Mononuclear cell (primary cell): ENCODE data around the gene SEC24B. TPM values are rescaled to one million over a fixed set of nuclear protein-coding genes. Genes with fewer than 3 reads are reported as not detected.
"Not testable (repeated sequence)": the region's sequence is repeated elsewhere in the genome, so short reads cannot be mapped to it uniquely, and the experiment has no call there.

Source experiments
- H3K27me3 ChIP-seq: 2 replicates; pipeline ENCODE4 v1.6.0; 2011; ENCODE audit warnings: low read length, control low read depth; ENCODE audit not compliant: insufficient read depth
- H3K4me1 ChIP-seq: 2 replicates; pipeline ENCODE4 v1.5.1; 2011; ENCODE audit warnings: mild to moderate bottlenecking, low read length, control low read depth; ENCODE audit not compliant: insufficient read depth
- H3K4me3 ChIP-seq: 2 replicates; pipeline ENCODE4 v1.5.1; 2011; ENCODE audit warnings: mild to moderate bottlenecking, low read length, moderate library complexity
- H3K9me3 ChIP-seq: 2 replicates; pipeline ENCODE4 v1.5.1; 2011; ENCODE audit warnings: low read depth, mild to moderate bottlenecking, control low read depth, low read length
- total RNA-seq: library from RNA; depleted of rRNA; stranded (reverse); fragments of >200 nt; gene quantifications from one replicate; pipeline ENCODE4 v1.2.3, GENCODE V29; 2012

Gene SEC24B
- total RNA-seq, 1 donor: 40.0 TPM

GRCh38 chr4:109511414-109511813 lies 77.8 kb downstream of the SEC24B start:
- no peaks in the 10 kb centered on the region for H3K9me3 ChIP-seq
- no peaks in the 10 kb centered on the region for H3K4me1 ChIP-seq
- H3K4me3 ChIP-seq: no peak overlapping the region
- no peaks in the 10 kb centered on the region for H3K27me3 ChIP-seq

- not testable (repeated sequence) for H3K4me3 ChIP-seq, H3K4me1 ChIP-seq, H3K9me3 ChIP-seq, H3K27me3 ChIP-seq
These were observed 79.8 kb downstream of the SEC24B start for GRCh38 chr4:109513368-109513767.

GRCh38 chr4:109532182-109532581 lies 98.6 kb downstream of the SEC24B start:
- Histone ChIP-seq H3K27me3 (no peaks in the 10 kb centered on the region), H3K4me3 (no peak overlapping the region), H3K4me1 (no peaks in the 10 kb centered on the region), H3K9me3 (no peaks in the 10 kb centered on the region)

- H3K27me3 ChIP-seq: no peaks in the 10 kb centered on the region
- no peak overlapping the region for H3K4me3 ChIP-seq
- H3K4me1 ChIP-seq: peaks cover 16% of the 10 kb centered on the region
- H3K9me3 ChIP-seq: no peaks in the 10 kb centered on the region
These were observed 111.8 kb downstream of the SEC24B start for GRCh38 chr4:109545401-109545800.

- no peak overlapping the region for H3K4me3 ChIP-seq
- no peaks in the 10 kb centered on the region for H3K9me3 ChIP-seq
- no peaks in the 10 kb centered on the region for H3K27me3 ChIP-seq
- peaks cover 16% of the 10 kb centered on the region for H3K4me1 ChIP-seq
These were observed 113.8 kb downstream of the SEC24B start for GRCh38 chr4:109547394-109547793.

- H3K4me3 ChIP-seq: no peak overlapping the region
- peaks cover 16% of the 10 kb centered on the region for H3K4me1 ChIP-seq
These were observed 115.0 kb downstream of the SEC24B start for GRCh38 chr4:109548655-109549054.

GRCh38 chr4:109552237-109552636 lies 118.6 kb downstream of the SEC24B start:
- Histone ChIP-seq H3K4me3 (no peak overlapping the region), H3K4me1 (peaks cover 16% of the 10 kb centered on the region), H3K27me3 (no peaks in the 10 kb centered on the region), H3K9me3 (no peaks in the 10 kb centered on the region)

More at GRCh38 chr4:109548655-109549054, 115.0 kb downstream of the SEC24B start:
- Histone ChIP-seq H3K27me3 (no peaks in the 10 kb centered on the region), H3K9me3 (no peaks in the 10 kb centered on the region)

GRCh38 chr4:109553130-109553529 lies 119.5 kb downstream of the SEC24B start:
- Histone ChIP-seq H3K4me3 (no peak overlapping the region), H3K4me1 (peaks cover 11% of the 10 kb centered on the region), H3K9me3 (no peaks in the 10 kb centered on the region), H3K27me3 (no peaks in the 10 kb centered on the region)

GRCh38 chr4:109554971-109555370 lies 121.4 kb downstream of the SEC24B start:
- H3K4me3 ChIP-seq: no peak overlapping the region
- peaks cover 13% of the 10 kb centered on the region for H3K4me1 ChIP-seq
- H3K9me3 ChIP-seq: no peaks in the 10 kb centered on the region
- H3K27me3 ChIP-seq: no peaks in the 10 kb centered on the region

GRCh38 chr4:109557433-109557832 lies 123.8 kb downstream of the SEC24B start:
- Histone ChIP-seq H3K4me1 (peaks cover 23% of the 10 kb centered on the region), H3K9me3 (no peaks in the 10 kb centered on the region), H3K27me3 (no peaks in the 10 kb centered on the region), H3K4me3 (no peak overlapping the region)

- H3K4me3 ChIP-seq, H3K9me3 ChIP-seq, H3K27me3 ChIP-seq: not testable (repeated sequence)
- H3K4me1 ChIP-seq: peaks cover 29% of the 10 kb centered on the region
These were observed 124.5 kb downstream of the SEC24B start for GRCh38 chr4:109558095-109558494.

GRCh38 chr4:109559625-109559982 lies 126.0 kb downstream of the SEC24B start:
- Histone ChIP-seq H3K4me3 (peak overlapping the region; percentile 86), H3K9me3 (no peaks in the 10 kb centered on the region), H3K27me3 (no peaks in the 10 kb centered on the region), H3K4me1 (peaks cover 32% of the 10 kb centered on the region)

- Histone ChIP-seq H3K27me3 (no peaks in the 10 kb centered on the region), H3K4me1 (peaks cover 32% of the 10 kb centered on the region), H3K9me3 (no peaks in the 10 kb centered on the region), H3K4me3 (peak within 1 kb of the TSS; percentile 86)
These were observed 126.5 kb downstream of the SEC24B start, which contains the start of gene MCUB for GRCh38 chr4:109559983-109560686. Gene MCUB (plus strand): TSS chr4:109560246. CDS start chr4:109560338, 92 bp downstream.

- Histone ChIP-seq H3K9me3 (no peaks in the 10 kb centered on the region), H3K4me1 (peaks cover 32% of the 10 kb centered on the region), H3K4me3 (peak overlapping the region; percentile 86), H3K27me3 (no peaks in the 10 kb centered on the region)
These were observed 127.3 kb downstream of the SEC24B start for GRCh38 chr4:109560687-109561461.

GRCh38 chr4:109562457-109563239 lies 129.0 kb downstream of the SEC24B start:
- Histone ChIP-seq H3K27me3 (no peaks in the 10 kb centered on the region), H3K4me3 (no peak overlapping the region), H3K4me1 (peaks cover 32% of the 10 kb centered on the region), H3K9me3 (no peaks in the 10 kb centered on the region)
